Measurements from ENCODE around the gene CLHC1. TPM values are rescaled to one million over a fixed set of nuclear protein-coding genes. Genes with fewer than 3 reads are reported as not detected.

CLHC1 gene
- total RNA-seq, 1 experiment from 2014 or later, result 9.2 TPM

GRCh38 chr2:55151733-55152433, 80.2 kb downstream of the CLHC1 start:
- H2AK5ac ChIP-seq (ENCODE audit: insufficient read length, low read length), result no peak overlapping the region
- H3K4me3 Mint-ChIP-seq, result no peak overlapping the region
- no peak overlapping the region for H4K91ac ChIP-seq (ENCODE audit: insufficient read length, low read depth, low read length)
- DNase-seq, result no peak
- H3K4ac ChIP-seq (ENCODE audit: low read depth, low read length), result no peak overlapping the region
- no peak overlapping the region for H2AFZ ChIP-seq (ENCODE audit: low read length)
- no peak overlapping the region for H3K23ac ChIP-seq (ENCODE audit: insufficient read length, low read depth, low read length)
- H2BK120ac ChIP-seq (ENCODE audit: low read depth, low read length, poor library complexity, severe bottlenecking), result no peak overlapping the region
- H3K9me3 ChIP-seq (ENCODE audit: control insufficient read depth, low read depth, low read length), result no peaks in the 10 kb centered on the region
- H3K4me2 ChIP-seq (ENCODE audit: insufficient read depth, insufficient read length, low read length), result no peak overlapping the region
- no peak overlapping the region for H3T11ph ChIP-seq (ENCODE audit: low read length)
- H3K4me1 ChIP-seq (ENCODE audit: insufficient read depth, low read length), result no peaks in the 10 kb centered on the region
- H3K14ac ChIP-seq (ENCODE audit: insufficient read depth, low read length), result no peak overlapping the region
- no peaks in the 10 kb centered on the region for H3K9me3 Mint-ChIP-seq
- H3K79me1 ChIP-seq (ENCODE audit: insufficient read depth, low read depth, low read length, poor library complexity, severe bottlenecking), result no peaks in the 10 kb centered on the region
- H3K4me1 Mint-ChIP-seq, result peaks cover 28 to 32% of the 10 kb centered on the region in 2 experiments
- no peak overlapping the region for H3K9ac ChIP-seq (ENCODE audit: extremely low read depth, insufficient read length, low read length)
- no peak overlapping the region for H4K8ac ChIP-seq (replicated peaks; ENCODE audit: insufficient read length, low read depth, low read length)
- TF ChIP-seq CTCF (conservative IDR thresholded peaks at IDR 0.05), result no peak
- H2BK12ac ChIP-seq (ENCODE audit: insufficient read length, low read depth, low read length), result no peak overlapping the region
- H3K79me2 ChIP-seq (ENCODE audit: insufficient read depth, low read length), result no peaks in the 10 kb centered on the region
- no peak overlapping the region for H3K18ac ChIP-seq (ENCODE audit: insufficient read length, low read depth, low read length)
- no peaks in the 10 kb centered on the region for H3K36me3 Mint-ChIP-seq (ENCODE audit: insufficient read depth in 1 of 3, low read depth in 3 of 3)
- H4K5ac ChIP-seq (ENCODE audit: insufficient read length, low read depth, low read length), result no peak overlapping the region
- H3K23me2 ChIP-seq (ENCODE audit: insufficient read length, low read depth, low read length, poor library complexity, severe bottlenecking), result no peaks in the 10 kb centered on the region
- H2BK20ac ChIP-seq (ENCODE audit: low read depth, low read length, poor library complexity, severe bottlenecking), result no peak overlapping the region
- no peak overlapping the region for H3K27ac ChIP-seq (ENCODE audit: insufficient read length, low read depth, low read length)
- no peak overlapping the region for H2BK15ac ChIP-seq (ENCODE audit: low read depth, low read length)
- no peak overlapping the region for H3K27ac Mint-ChIP-seq
- H2BK5ac ChIP-seq (ENCODE audit: insufficient read length, low read length), result no peak overlapping the region
- no peak overlapping the region for H3K56ac ChIP-seq (ENCODE audit: insufficient read length, low read depth, low read length)
- H3K27me3 Mint-ChIP-seq (ENCODE audit: low read depth), result no peaks in the 10 kb centered on the region
- H3K27me3 ChIP-seq (ENCODE audit: insufficient read depth, low read length), result no peaks in the 10 kb centered on the region
- no peaks in the 10 kb centered on the region for H4K20me1 ChIP-seq (ENCODE audit: control insufficient read depth, insufficient read depth, insufficient read length)

Data from H9 (cell line).